H9 (cell line): Measurements from ENCODE around the gene CDR2. TPM values are rescaled to one million over a fixed set of nuclear protein-coding genes. Genes with fewer than 3 reads are reported as not detected.

Source experiments
- DNase-seq: peaks from one replicate; pipeline ENCODE4 v3.0.0-alpha.2; 2017
- H2AFZ ChIP-seq: one replicate; pipeline ENCODE4 v1.6.1; 2013; ENCODE audit warnings: mild to moderate bottlenecking, low read length, control low read depth, moderate library complexity
- H2AK5ac ChIP-seq: 2 replicates; pipeline ENCODE4 v1.6.1; 2013; ENCODE audit warnings: low read length, control low read depth, mixed read lengths; ENCODE audit not compliant: insufficient read length
- H2BK120ac ChIP-seq: one replicate; pipeline ENCODE4 v1.6.1; 2013; ENCODE audit warnings: low read depth, mild to moderate bottlenecking, low read length, control low read depth, inconsistent platforms; ENCODE audit not compliant: poor library complexity, severe bottlenecking
- H2BK12ac ChIP-seq: 2 replicates; pipeline ENCODE4 v1.6.1; 2013; ENCODE audit warnings: low read length, control low read depth, mixed read lengths, low read depth; ENCODE audit not compliant: insufficient read length
- H2BK15ac ChIP-seq: 2 replicates; pipeline ENCODE4 v1.6.1; 2013; ENCODE audit warnings: low read depth, low read length, control low read depth
- H2BK20ac ChIP-seq: one replicate; pipeline ENCODE4 v1.6.1; 2013; ENCODE audit warnings: low read depth, mild to moderate bottlenecking, low read length, control low read depth, inconsistent platforms; ENCODE audit not compliant: poor library complexity, severe bottlenecking
- H2BK5ac ChIP-seq: 2 replicates; pipeline ENCODE4 v1.6.1; 2013; ENCODE audit warnings: low read length, control low read depth, mixed read lengths; ENCODE audit not compliant: insufficient read length
- H3K14ac ChIP-seq: 2 replicates; pipeline ENCODE4 v1.6.1; 2013; ENCODE audit warnings: low read length, control low read depth; ENCODE audit not compliant: insufficient read depth
- H3K18ac ChIP-seq: 2 replicates; pipeline ENCODE4 v1.6.1; 2013; ENCODE audit warnings: low read depth, mild to moderate bottlenecking, mixed read lengths, low read length, control low read depth; ENCODE audit not compliant: insufficient read length
- H3K23ac ChIP-seq: 2 replicates; pipeline ENCODE4 v1.6.1; 2013; ENCODE audit warnings: low read length, control low read depth, mixed read lengths, low read depth; ENCODE audit not compliant: insufficient read length
- H3K23me2 ChIP-seq: 2 replicates; pipeline ENCODE4 v1.6.1; 2013; ENCODE audit warnings: low read depth, mild to moderate bottlenecking, mixed read lengths, low read length, control low read depth; ENCODE audit not compliant: insufficient read length, poor library complexity, severe bottlenecking
- H3K27ac ChIP-seq: 2 replicates; pipeline ENCODE4 v1.5.1; 2013; ENCODE audit warnings: low read length, control low read depth, mixed read lengths, low read depth; ENCODE audit not compliant: insufficient read length
- H3K27me3 ChIP-seq: 2 replicates; pipeline ENCODE4 v1.6.1; 2013; ENCODE audit warnings: low read length, control low read depth, inconsistent platforms; ENCODE audit not compliant: insufficient read depth
- H3K4ac ChIP-seq: 2 replicates; pipeline ENCODE4 v1.6.1; 2013; ENCODE audit warnings: low read depth, mild to moderate bottlenecking, control low read depth, inconsistent platforms, low read length, moderate library complexity
- H3K4me1 ChIP-seq: 2 replicates; pipeline ENCODE4 v1.6.1; 2013; ENCODE audit warnings: low read length, control low read depth, inconsistent platforms; ENCODE audit not compliant: insufficient read depth
- H3K4me2 ChIP-seq: 2 replicates; pipeline ENCODE4 v1.6.1; 2013; ENCODE audit warnings: low read length, control low read depth, mixed read lengths; ENCODE audit not compliant: insufficient read length, insufficient read depth
- H3K56ac ChIP-seq: 2 replicates; pipeline ENCODE4 v1.6.1; 2013; ENCODE audit warnings: low read depth, mild to moderate bottlenecking, mixed read lengths, low read length, control low read depth; ENCODE audit not compliant: insufficient read length
- H3K79me1 ChIP-seq: 2 replicates; pipeline ENCODE4 v1.6.1; 2013; ENCODE audit warnings: low read depth, mild to moderate bottlenecking, moderate library complexity, low read length, control low read depth, inconsistent platforms; ENCODE audit not compliant: insufficient read depth, poor library complexity, severe bottlenecking
- H3K79me2 ChIP-seq: 2 replicates; pipeline ENCODE4 v1.6.1; 2013; ENCODE audit warnings: low read length, control low read depth, inconsistent platforms; ENCODE audit not compliant: insufficient read depth
- H3K9ac ChIP-seq: 2 replicates; pipeline ENCODE4 v1.6.1; 2013; ENCODE audit warnings: low read length, control low read depth, mixed read lengths; ENCODE audit not compliant: insufficient read length; ENCODE audit errors: extremely low read depth
- H3K9me3 ChIP-seq: one replicate; pipeline ENCODE4 v1.6.1; 2013; ENCODE audit warnings: low read depth, low read length, inconsistent platforms; ENCODE audit not compliant: control insufficient read depth
- H3T11ph ChIP-seq: one replicate; pipeline ENCODE4 v1.6.1; 2013; ENCODE audit warnings: mild to moderate bottlenecking, low read length, control low read depth, inconsistent platforms
- H4K20me1 ChIP-seq: one replicate; pipeline ENCODE4 v1.6.1; 2013; ENCODE audit not compliant: control insufficient read depth, insufficient read length, insufficient read depth
- H4K5ac ChIP-seq: 2 replicates; pipeline ENCODE4 v1.6.1; 2013; ENCODE audit warnings: low read depth, mild to moderate bottlenecking, mixed read lengths, low read length, control low read depth; ENCODE audit not compliant: insufficient read length
- H4K8ac ChIP-seq: replicated peaks from 2 replicates; pipeline ENCODE4 v1.6.1; 2013; ENCODE audit warnings: low read length, control low read depth, mixed read lengths, low read depth; ENCODE audit not compliant: insufficient read length
- H4K91ac ChIP-seq: 2 replicates; pipeline ENCODE4 v1.6.1; 2013; ENCODE audit warnings: low read depth, mild to moderate bottlenecking, moderate library complexity, mixed read lengths, low read length, control low read depth; ENCODE audit not compliant: insufficient read length
- H3K27ac Mint-ChIP-seq, 3 experiments: 2 replicates in 2 of 3; 3 replicates in 1 of 3; pipeline ENCODE4 v1.8.0; 2020 to 2021; ENCODE audit warnings: mixed read lengths in 3 of 3, mild to moderate bottlenecking in 1 of 3, moderate library complexity in 1 of 3
- H3K27me3 Mint-ChIP-seq: 2 replicates; pipeline ENCODE4 v1.8.0; 2021; ENCODE audit warnings: low read depth, mild to moderate bottlenecking, moderate library complexity, mixed read lengths
- H3K36me3 Mint-ChIP-seq, 3 experiments: 2 replicates in 2 of 3; 3 replicates in 1 of 3; pipeline ENCODE4 v1.8.0; 2020 to 2021; ENCODE audit warnings: low read depth in 3 of 3, mixed read lengths in 3 of 3; ENCODE audit not compliant: insufficient read depth in 1 of 3
- H3K4me1 Mint-ChIP-seq, 2 experiments: 2 replicates each; pipeline ENCODE4 v1.8.0; 2020; ENCODE audit warnings: mixed read lengths in 2 of 2
- H3K4me3 Mint-ChIP-seq, 2 experiments: 2 replicates in 1 of 2; 3 replicates in 1 of 2; pipeline ENCODE4 v1.8.0; 2020 to 2021; ENCODE audit warnings: mild to moderate bottlenecking in 2 of 2, mixed read lengths in 2 of 2, moderate library complexity in 1 of 2
- H3K9me3 Mint-ChIP-seq, 2 experiments: 2 replicates in 1 of 2; 3 replicates in 1 of 2; pipeline ENCODE4 v1.8.0; 2020; ENCODE audit warnings: mild to moderate bottlenecking in 2 of 2, mixed read lengths in 2 of 2, moderate library complexity in 1 of 2
- total RNA-seq: library from RNA; stranded (reverse); gene quantifications from 2 replicates; pipeline ENCODE4 v1.2.1, GENCODE V29; 2021
- TF ChIP-seq, protein P1 (sequence below): fragments of 200-600 bp; sonication (generic); conservative IDR thresholded peaks from 3 replicates; pipeline ENCODE4 v1.8.0; 2021; ENCODE audit warnings: antibody characterized with exemption, mild to moderate bottlenecking

Gene CDR2
- total RNA-seq, 1 experiment from 2014 or later, result 33.4 TPM

DNA sequence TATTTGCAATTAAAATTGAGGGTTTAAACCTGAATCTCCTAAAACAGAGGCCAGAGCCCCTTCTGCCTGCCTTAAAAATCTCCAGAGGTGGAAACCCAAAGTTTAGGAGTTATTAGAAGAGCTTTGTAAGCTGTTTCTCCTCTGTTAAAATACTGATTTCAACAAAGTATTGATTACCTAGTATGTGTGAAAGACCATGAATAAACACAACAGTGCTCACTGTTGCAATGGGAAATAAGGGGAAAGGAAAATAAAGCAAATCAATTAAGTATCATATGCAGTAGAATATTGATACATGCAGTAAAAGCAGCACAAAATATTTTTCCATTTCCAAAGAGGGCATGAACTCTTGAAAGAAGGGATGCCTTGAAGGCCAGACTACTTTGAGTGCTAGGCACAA is 14.7 kb downstream of the CDR2 start:
- Histone ChIP-seq H2BK5ac (no peak overlapping the region), H2BK15ac (no peak overlapping the region), H3K56ac (no peak overlapping the region), H4K91ac (no peak overlapping the region), H3K23ac (no peak overlapping the region), H2BK120ac (no peak overlapping the region), H2BK20ac (no peak overlapping the region), H3K4ac (no peak overlapping the region), H4K20me1 (no peaks in the 10 kb centered on the region), H2AFZ (no peak overlapping the region), H3K79me2 (no peaks in the 10 kb centered on the region), H3K27me3 (no peaks in the 10 kb centered on the region), H3K14ac (no peak overlapping the region), H3K27ac (no peak overlapping the region), H2AK5ac (no peak overlapping the region), H3K4me1 (no peaks in the 10 kb centered on the region; the same call in 1 of the 2 replicates), H4K5ac (no peak overlapping the region), H3K9me3 (no peaks in the 10 kb centered on the region), H3K9ac (no peak overlapping the region), H4K8ac (no peak overlapping the region), H3K18ac (no peak overlapping the region), H2BK12ac (no peak overlapping the region), H3K4me2 (no peak overlapping the region), H3K79me1 (no peaks in the 10 kb centered on the region), H3K23me2 (no peaks in the 10 kb centered on the region), H3T11ph (no peak overlapping the region)
- Mint-ChIP-seq H3K27me3 (no peaks in the 10 kb centered on the region), H3K9me3 (no peaks in the 10 kb centered on the region), H3K4me3 (no peak overlapping the region), H3K36me3 (peaks cover 25 to 41% (median 39%) of the 10 kb centered on the region in 3 experiments), H3K27ac (no peak overlapping the region), H3K4me1 (peaks cover 5 to 12% of the 10 kb centered on the region in 2 experiments; a peak in 3 of 4 replicates)
- no peak for DNase-seq
- TF ChIP-seq, protein P1, sequence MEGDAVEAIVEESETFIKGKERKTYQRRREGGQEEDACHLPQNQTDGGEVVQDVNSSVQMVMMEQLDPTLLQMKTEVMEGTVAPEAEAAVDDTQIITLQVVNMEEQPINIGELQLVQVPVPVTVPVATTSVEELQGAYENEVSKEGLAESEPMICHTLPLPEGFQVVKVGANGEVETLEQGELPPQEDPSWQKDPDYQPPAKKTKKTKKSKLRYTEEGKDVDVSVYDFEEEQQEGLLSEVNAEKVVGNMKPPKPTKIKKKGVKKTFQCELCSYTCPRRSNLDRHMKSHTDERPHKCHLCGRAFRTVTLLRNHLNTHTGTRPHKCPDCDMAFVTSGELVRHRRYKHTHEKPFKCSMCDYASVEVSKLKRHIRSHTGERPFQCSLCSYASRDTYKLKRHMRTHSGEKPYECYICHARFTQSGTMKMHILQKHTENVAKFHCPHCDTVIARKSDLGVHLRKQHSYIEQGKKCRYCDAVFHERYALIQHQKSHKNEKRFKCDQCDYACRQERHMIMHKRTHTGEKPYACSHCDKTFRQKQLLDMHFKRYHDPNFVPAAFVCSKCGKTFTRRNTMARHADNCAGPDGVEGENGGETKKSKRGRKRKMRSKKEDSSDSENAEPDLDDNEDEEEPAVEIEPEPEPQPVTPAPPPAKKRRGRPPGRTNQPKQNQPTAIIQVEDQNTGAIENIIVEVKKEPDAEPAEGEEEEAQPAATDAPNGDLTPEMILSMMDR, result no peak
